NCI-H226 (cell line): ENCODE measurements around the gene ALX4.

Experiments used
- DNase-seq: peaks from one replicate; pipeline ENCODE4 v3.0.0-alpha.2; 2015

ALX4 gene

GRCh38 chr11:44335052-44335760 lies 25.3 kb upstream of the ALX4 start:
- DNase-seq: no peak

DNA sequence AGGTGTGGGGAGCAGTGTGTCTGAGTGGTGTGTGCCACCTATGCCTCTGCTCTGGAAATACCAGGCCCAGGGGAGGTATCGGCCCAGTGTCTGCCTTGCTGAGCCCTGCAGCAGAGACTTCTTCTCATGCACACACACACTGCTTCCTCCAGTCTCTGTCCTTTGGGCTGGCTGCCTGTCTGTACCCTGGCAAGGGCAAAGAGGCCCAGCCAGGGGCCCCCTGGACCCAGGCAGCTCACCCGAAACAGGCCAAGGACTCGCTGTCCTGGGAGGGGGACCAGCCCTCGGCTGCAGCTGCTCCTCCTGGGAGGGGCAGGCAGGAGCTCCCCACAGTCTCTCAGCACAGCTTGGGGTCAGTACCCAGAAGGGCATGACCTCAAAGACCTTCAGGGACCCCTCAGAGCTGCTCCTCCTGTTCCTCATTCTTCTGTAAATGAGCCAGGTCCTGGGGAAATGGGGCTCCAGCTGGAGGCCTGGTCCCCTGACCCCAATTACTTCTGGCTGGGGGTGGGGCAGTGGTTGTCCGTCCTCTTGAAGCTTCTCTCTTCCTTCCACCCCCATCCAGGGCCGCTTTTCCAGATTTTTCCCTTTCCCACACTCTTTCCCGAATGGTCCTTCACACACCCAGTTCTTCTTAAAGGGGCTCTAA lies 24.5 kb upstream of the ALX4 start:
- no peak for DNase-seq

DNA sequence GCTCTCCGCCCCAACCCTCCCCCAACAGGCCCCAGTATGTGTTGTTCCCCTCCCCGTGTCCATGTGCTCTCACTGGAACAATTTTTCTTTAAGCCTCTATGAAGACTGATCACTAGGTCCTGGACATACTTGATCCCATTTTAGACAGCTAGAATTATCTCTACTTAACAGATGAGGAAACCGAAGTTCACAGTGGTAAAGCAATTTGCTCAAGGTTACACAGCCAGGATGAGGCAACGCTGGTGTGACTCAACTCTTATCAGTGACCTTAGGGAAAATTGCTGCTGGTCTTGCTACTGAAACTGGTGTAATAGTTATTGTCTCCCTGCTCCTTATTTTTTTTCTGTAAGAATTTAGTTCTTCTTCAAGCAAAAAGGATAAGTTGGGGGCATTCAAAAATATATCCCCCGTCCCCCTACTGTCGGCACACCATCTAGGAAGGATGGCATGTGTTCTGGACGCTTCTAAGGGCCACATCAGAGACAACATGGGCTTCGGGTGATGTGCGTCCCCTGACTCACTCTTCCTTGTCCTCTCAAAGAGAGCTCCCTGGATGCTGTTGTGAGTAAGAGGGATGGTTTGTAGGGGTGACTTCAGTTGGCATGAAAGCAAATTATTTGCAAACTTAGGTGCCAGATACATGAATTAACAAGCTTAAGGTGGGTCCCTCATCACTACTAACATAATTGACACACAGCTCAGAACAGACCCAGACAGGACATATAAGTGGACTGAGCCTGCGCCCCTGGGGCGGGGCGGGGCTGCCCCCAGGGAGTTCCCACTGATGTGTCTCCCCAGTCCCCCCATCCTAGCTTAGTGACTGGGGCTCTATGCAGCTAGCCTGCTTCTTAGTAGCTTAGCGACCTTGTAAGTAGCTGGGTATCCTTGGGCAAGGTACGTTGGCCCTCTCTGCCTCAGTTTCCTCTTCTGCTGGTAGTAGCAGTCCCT lies 23.6 kb upstream of the ALX4 start:
- peak; percentile 71 for DNase-seq

DNA sequence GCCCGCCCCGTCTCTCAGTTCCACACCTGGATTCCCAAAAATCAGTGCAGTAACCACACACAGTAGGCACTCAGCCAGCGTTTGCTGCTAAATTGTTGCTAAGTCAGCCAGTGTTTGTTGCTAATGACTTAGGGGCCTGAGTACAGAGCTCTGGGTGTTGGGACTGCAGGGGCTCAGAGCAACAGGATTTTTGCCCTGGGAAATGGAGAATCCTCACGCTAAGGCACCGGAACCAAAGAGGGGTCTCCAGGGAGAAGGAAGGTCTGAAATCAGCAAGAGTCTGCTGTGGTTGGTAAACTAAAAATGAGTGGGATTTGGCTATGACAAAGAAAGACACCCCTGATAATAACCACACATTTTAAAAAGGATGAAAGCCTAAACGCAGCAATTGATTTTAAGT lies 22.7 kb upstream of the ALX4 start:
- no peak for DNase-seq

- DNase-seq: no peak
Observed at GRCh38 chr11:44329472-44330230, 19.7 kb upstream of the ALX4 start.

DNA sequence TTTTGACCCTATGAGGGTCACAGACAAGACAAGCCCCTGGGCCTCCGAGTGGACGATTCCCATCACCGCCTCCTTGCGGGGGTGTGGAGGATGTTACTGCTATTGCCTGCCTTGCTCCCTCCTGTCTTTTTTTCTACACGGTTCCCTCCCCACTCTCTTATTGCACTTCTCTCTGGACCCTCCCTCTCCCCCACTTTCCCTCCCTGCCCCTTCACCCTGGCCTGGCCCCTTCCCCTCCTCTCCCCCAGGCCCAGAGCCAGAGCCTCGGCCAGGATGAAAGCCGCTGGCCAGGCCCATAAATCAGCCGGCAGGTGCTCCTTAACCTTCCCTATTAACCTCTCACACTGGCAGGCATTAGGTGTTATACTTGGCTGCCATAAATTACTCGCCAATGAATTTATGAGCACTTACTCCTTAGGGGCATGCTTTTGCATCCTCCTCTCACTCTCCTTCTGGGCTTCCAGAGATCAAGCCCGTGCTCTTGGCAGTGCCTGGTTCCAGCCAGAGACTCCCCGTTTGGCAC lies 18.3 kb upstream of the ALX4 start:
- no peak for DNase-seq

DNA sequence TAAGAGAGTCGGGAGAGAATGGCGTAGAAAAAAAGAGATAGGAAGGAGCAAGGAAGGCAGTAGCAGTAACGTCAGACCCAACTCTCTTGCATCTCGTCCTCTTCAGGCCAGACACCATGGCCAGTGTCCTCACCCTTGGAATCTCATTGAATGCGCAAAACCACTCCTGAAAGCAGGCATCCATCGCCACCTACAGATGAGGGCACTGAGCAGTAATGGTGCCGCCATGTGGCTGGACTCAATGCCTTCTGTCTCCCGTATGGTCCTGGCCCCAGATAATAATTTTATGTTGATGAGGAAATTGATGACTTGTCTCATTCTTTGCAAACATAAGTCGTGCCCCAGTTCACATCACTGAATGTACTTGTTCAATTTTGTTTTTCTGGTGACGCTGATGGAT lies 17.8 kb upstream of the ALX4 start:
- DNase-seq: no peak

DNA sequence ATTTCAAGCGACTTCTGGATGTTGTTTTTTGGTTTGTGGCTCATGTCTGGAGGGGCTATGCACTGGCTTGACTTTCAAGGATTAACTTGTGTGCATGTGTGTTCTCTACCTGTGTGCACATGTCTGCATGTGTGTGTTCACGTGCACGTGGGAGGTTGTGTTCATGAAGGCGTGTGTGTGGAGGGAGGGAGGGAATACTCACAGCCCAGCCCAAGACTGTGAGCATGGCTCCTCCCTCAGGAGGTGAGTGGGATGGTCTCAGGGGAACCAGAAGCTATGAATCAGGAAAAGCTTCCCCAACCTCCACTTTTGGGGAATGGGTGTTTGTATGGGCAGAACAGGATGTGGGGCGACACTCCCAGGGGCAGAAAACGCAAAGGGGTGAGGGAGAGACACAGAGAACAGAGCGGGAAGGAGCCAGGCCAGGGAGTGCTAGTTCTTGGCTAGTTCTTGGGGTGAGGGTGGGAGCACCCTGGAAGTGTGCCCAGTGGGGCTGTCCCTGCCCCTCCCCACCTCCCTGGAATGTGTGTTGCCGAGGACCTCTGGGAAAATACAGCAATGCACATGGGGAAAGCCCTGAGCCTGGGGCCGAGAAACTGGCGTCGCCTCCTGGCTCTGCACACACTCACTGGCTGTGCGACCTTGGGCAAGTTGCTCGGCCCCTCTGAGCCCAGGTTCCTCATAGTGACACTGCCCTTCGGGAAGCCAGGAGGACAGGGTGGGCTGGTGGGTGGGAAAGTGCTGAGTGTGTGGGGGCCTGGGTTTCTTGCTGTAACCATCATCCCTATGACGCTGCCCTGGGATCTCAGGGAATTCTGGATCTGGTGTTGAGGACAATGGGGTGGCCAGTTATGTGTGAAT lies 16.9 kb upstream of the ALX4 start:
- DNase-seq: peak; percentile 37

- no peak for DNase-seq
Observed at GRCh38 chr11:44325698-44326097, 15.8 kb upstream of the ALX4 start.

- DNase-seq: no peak
Observed at GRCh38 chr11:44324749-44325525, 15.0 kb upstream of the ALX4 start.

GRCh38 chr11:44324222-44324621 lies 14.3 kb upstream of the ALX4 start:
- no peak for DNase-seq

DNA sequence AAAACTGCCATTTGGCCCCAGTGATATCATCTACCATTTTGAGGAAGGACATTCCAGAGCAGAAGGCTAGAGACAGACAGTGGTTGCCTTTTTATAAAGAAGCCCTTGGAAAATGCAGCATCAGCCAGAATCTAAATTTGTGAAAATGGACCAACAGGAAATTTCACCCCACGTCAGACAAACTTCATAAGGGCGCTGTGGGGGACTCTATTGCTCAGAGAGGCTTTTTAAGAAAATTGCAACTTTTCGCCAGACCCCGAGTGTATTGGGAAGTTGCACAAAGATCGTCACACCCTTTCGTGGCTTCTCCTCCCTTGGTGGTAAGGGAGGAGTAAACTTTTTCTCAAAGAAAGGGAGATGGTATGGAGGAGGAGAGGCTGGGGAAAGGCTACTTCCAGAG lies 12.3 kb upstream of the ALX4 start:
- DNase-seq: no peak

GRCh38 chr11:44321059-44321458 lies 11.1 kb upstream of the ALX4 start:
- no peak for DNase-seq

GRCh38 chr11:44320289-44320973 lies 10.5 kb upstream of the ALX4 start:
- DNase-seq: no peak

GRCh38 chr11:44319552-44320288 lies 9.8 kb upstream of the ALX4 start:
- no peak for DNase-seq

GRCh38 chr11:44319170-44319551 lies 9.2 kb upstream of the ALX4 start:
- DNase-seq: no peak

DNA sequence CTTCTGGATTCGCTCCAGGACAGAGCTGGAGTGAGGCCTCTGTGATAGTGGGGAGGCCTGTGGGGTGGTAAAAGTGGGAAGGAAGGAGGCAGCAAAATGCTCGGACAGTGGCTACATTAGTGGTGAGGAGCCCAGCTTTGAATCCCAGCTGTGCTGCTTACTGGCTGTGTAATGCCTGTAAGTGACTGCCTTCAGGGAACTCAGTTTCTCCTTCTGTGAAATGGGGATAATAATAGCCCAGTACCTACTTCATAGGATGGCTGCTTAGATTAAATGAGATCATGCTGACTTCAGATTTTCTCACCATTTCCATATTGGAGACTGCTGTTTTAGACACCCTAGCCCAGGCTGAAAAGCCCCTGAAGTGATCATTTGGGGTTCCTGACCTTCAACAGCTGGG lies 8.4 kb upstream of the ALX4 start:
- DNase-seq: no peak

DNA sequence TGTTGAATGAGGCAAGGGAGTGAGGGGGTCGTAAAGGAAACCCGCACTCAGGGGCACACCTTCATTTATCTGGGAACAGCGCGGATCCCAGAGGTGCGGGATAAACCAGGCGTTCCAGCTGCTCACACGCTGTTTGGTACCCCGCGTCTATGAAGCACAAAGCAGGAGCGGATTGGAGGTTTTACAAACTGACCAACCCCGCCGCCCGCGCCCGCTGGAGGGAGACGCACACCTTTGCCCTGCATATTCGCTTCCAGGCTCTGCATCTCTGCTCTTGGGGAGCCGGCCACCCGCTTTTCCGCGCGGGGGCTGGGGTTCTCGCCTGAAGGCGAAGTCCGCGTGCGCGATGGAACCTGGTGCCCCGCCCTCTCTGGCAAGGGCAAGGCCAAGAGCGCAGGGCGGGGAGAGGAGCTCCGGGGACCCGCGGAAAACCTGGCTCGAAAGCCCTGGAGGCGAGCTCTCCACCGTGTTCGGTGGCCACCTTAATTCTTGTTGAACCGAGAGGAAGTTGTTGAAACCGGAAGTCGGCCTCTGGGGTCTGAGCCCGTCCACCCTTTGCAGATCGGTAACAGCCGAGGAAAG lies 6.8 kb upstream of the ALX4 start:
- no peak for DNase-seq
